Epithelial cell of proximal tubule (primary cell): ENCODE data around the gene EI24. TPM values are rescaled to one million over a fixed set of nuclear protein-coding genes. Genes with fewer than 3 reads are reported as not detected.

Experiments
- DNase-seq: peaks from one replicate; pipeline ENCODE4 v3.0.0-alpha.2; 2011; ENCODE audit warnings: low read depth
- H3K4me3 ChIP-seq: 2 replicates; pipeline ENCODE4 v1.5.1; 2011; ENCODE audit warnings: low read depth, mild to moderate bottlenecking, low read length
- total RNA-seq: library from RNA; depleted of rRNA; stranded (reverse); fragments of >200 nt; gene quantifications from 2 replicates; pipeline ENCODE4 v1.2.3, GENCODE V29; 2015
- TF ChIP-seq, protein P1 (sequence below): conservative IDR thresholded peaks from 2 replicates; pipeline ENCODE4 v1.5.1; 2012; ENCODE audit warnings: low read depth, mild to moderate bottlenecking, low read length

EI24 gene
- total RNA-seq, 1 donor from 2014 or later: 140 TPM

DNA sequence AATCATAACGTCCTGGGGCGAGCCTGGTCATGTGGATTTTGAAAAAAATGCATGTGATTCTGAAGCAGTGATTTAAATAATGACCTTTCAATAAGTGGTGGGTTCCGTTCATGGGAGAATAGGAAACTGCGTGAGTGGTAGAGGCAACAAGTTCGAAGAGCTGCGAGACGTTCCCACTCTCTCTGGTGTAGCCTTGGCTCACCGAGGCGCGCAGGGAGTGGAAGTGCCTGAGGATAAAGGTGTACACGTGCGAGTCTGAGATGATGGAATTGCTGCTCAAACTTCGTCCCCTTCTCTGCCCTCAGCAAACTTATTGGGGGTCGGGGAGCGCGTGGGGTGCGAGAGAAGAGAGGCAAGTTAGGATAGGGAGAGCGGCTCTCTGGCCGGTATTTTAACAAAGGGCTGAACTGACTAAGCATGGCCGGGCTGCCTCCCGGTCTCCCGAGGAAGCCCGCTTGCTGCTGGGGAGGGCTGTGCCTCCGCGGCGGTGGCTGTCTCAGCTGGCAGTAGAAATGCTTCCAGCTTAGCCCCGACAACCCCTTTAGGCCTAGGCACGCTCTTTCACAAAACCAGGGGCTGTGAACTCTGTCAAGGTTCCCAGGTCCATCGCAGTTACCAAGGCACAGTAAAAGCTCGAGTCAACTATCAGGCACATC is 22.5 kb downstream of the EI24 start:
- TF ChIP-seq, protein P1, sequence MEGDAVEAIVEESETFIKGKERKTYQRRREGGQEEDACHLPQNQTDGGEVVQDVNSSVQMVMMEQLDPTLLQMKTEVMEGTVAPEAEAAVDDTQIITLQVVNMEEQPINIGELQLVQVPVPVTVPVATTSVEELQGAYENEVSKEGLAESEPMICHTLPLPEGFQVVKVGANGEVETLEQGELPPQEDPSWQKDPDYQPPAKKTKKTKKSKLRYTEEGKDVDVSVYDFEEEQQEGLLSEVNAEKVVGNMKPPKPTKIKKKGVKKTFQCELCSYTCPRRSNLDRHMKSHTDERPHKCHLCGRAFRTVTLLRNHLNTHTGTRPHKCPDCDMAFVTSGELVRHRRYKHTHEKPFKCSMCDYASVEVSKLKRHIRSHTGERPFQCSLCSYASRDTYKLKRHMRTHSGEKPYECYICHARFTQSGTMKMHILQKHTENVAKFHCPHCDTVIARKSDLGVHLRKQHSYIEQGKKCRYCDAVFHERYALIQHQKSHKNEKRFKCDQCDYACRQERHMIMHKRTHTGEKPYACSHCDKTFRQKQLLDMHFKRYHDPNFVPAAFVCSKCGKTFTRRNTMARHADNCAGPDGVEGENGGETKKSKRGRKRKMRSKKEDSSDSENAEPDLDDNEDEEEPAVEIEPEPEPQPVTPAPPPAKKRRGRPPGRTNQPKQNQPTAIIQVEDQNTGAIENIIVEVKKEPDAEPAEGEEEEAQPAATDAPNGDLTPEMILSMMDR: no peak
- H3K4me3 ChIP-seq: peak overlapping the region; percentile 89
- DNase-seq: no peak

DNA sequence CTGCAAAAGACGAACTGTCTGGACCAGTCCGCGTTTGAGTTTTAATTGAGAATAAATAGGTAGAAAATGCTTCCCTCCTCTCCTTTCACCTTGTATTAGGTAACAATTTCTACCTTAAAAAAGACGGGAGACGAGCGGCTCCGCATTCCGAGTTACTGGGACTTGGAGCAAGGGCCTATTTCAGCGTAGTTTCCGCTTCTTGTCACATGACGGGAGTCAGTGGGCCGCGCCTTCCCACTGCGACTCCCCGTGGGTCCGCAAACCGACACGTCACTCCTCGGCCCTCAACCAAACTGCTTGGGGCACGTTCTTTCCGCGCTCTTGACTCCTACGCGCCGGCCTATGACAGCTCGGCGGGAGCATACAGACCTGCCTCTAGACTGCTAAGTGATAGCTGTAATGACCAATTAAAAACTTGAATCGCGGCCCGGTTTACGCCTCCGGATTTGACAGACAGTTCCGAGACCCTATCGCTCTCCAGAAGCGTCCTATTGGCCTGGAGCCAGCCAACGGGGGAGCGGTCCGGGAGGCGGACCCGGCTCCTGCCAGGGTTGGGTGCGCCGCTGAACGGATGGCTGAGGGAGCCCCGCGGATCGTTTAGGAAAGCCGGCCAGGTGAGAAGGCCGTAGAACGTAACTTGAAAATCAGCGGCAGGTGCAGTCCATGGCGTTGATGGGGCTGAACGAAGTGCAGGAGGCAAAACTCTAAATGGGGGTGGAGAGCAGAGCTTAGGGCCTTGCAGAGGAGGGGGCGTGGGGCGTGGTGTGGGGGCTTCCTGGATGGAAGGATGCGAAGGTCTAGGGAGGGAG is 23.2 kb downstream of the EI24 start, which contains the start of gene STT3A:
Gene STT3A, plus strand, starts transcription at position 548 of the 809 bp plus-strand sequence. CDS start 3,064 bp downstream, outside the sequence.
- TF ChIP-seq, protein P1: no peak
- DNase-seq: peak; percentile 97
- H3K4me3 ChIP-seq: peak within 1 kb of the TSS; percentile 89

DNA sequence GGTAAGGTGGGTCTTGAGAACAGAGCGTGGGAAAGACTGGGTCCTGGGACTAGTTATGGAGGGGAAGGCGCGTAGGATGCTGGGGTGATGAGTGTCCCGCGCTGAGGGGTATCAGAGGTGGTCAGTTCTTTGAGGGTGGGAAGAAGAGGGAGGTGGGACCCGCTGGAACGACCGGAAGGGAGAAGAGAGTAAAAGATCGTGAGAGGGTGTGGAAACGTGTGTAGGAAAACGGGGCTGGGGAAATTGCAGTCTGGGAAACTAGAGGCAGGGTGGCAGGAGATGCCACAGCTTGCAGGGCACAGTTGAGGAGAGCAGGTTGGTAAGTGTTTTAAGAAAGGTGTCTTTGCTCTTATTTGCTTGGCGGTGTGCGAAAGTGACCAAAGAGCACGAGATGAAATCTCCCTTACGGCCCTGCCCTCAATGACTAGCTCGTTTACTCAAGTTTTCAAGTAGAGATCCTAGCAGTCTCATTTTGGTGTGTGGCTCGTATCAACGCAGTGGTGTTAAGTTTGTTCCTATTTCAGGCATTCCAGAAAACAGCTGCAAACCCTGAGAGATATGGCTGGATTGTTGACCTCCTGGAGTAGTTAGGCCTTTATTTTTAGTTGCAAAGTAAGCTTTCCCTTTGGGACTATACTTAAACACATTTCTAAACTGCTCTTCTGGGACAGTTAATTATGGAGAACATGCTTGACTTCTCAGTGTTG is 24.0 kb downstream of the EI24 start:
- TF ChIP-seq, protein P1: no peak
- H3K4me3 ChIP-seq: peak overlapping the region; percentile 89
- DNase-seq: no peak

DNA sequence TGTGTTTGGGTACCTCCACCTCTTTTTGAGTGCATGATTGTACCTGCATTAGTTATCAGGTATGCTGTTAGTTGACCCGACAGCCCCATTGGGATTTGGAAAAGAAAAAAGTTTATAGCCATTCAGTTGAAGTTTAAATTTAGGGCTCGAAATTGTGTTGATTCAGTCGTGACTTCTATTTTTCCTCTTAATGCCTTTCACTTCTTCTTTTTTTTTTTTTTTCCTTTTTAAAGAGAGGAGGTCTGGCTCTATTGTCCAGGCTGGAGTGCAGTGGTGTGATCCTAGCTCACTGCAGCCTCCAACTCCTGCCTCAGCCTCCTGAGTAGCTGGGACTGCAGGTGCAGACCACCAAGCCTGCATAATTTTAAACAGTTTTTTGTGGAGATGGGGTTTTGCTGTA is 25.7 kb downstream of the EI24 start:
- TF ChIP-seq, protein P1: no peak
- DNase-seq: no peak
- no peak overlapping the region for H3K4me3 ChIP-seq

DNA sequence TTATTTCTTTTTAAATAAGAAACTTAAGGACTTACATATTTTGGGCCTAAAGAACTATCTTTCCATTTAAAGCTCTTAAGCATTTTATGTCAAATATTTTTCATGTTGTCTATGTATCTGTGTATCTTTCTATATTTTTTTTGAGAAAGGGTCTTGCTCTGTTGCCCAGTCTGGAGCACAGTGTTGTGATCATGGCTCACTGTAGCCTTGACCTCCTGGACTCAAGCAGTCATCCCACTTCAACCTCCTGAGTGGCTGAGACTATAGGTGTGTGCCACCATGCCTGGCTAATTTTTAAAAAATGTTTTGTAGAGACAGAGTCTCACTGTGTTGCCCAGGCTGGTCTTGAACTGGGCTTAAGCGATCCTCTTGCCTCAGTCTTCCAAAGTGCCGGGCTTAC is 31.4 kb downstream of the EI24 start:
- TF ChIP-seq, protein P1: no peak
- no peak for DNase-seq
- no peak overlapping the region for H3K4me3 ChIP-seq

DNA sequence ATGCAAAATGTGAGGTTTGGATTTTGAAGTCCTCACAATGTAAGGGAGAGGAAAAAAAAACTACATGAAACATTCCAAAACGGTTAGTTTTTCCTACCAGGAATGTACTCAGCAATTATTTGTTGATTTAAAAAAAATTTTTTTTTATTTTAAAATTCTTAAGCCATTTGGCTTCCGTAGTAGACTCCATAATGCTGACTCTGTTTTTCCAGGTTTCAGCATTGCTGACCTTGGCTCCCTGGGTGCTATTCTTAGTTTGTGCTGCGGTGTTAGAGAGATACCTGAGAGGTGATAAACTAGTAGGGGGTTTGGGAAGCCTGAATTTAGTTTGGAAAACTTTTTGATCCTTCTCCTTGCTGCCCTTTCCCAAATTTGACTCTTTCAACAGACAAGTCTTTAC is 33.9 kb downstream of the EI24 start:
- no peak for DNase-seq
- no peak overlapping the region for H3K4me3 ChIP-seq

More for the DNA sequence above, 33.9 kb downstream of the EI24 start:
- TF ChIP-seq, protein P1: no peak
